Fibroblast of mammary gland (primary cell): Measurements from ENCODE around the gene ZNF358.

Source experiments
- DNase-seq: peaks from one replicate; pipeline ENCODE4 v3.0.0-alpha.2; 2010; ENCODE audit warnings: low read depth
- H3K4me3 ChIP-seq: 2 replicates; pipeline ENCODE4 v1.5.1; 2011; ENCODE audit warnings: low read depth, mild to moderate bottlenecking, low read length, moderate library complexity; ENCODE audit not compliant: control insufficient read depth
- CTCF ChIP-seq: conservative IDR thresholded peaks from 2 replicates; pipeline ENCODE4 v1.5.1; 2011; ENCODE audit warnings: low read depth, low read length, inconsistent platforms; ENCODE audit not compliant: control insufficient read depth, insufficient read depth

The ZNF358 gene

GRCh38 chr19:7549429-7550148 is 33.7 kb downstream of the ZNF358 start:
- TF ChIP-seq CTCF: no peak
- no peak overlapping the region for H3K4me3 ChIP-seq
- no peak for DNase-seq

DNA sequence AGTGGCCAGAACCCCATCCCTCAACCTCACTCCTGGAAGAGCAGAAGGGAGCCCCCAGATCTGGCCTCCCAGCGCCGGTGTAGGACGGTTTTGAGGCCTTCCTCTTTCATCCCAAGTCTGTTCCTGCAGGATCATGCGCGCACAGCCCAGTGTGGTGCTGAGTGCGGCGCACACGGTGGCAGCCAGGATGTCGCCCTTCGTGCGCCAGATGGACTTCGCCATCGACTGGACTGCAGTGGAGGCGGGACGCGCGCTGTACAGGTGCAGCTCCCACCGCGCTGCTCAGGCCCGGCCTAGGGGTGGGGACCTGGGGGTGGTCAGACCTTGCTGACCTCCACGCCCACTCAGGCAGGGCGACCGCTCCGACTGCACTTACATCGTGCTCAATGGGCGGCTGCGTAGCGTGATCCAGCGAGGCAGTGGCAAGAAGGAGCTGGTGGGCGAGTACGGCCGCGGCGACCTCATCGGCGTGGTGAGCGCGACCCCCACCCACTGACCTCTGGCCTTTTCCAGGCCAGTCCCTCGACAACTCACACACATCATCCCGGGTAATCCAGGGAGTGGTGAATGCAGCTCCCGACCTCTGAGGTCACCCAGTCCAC is 34.4 kb downstream of the ZNF358 start:
- TF ChIP-seq CTCF: no peak
- no peak for DNase-seq
- H3K4me3 ChIP-seq: no peak overlapping the region

- peak; percentile 41 for DNase-seq
- H3K4me3 ChIP-seq: no peak overlapping the region
- TF ChIP-seq CTCF: no peak
Measured at GRCh38 chr19:7550987-7551761, 35.3 kb downstream of the ZNF358 start.

DNA sequence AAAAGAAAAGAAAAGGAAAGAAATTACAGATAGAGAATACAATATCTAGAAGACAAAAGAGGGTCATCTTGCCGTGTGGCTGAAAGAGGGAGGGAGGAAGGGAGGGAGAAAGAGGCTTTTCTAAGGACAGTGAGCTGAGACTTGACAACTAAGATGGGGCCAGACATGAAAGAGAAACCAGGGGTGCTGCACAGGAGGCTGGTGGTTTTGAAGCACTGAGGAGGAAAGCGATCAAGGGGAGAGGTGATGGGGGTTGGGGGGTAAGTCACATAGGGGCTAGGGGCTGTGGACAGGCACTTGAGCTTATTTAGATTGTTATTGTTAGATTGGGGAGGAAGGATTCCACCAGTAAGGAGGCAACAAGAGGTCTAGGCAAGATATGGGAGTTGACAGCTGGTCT is 36.9 kb downstream of the ZNF358 start:
- TF ChIP-seq CTCF: no peak
- no peak for DNase-seq
- no peak overlapping the region for H3K4me3 ChIP-seq

GRCh38 chr19:7554565-7554964 is 38.7 kb downstream of the ZNF358 start:
- DNase-seq: no peak
- H3K4me3 ChIP-seq: no peak overlapping the region
- no peak for TF ChIP-seq CTCF

DNA sequence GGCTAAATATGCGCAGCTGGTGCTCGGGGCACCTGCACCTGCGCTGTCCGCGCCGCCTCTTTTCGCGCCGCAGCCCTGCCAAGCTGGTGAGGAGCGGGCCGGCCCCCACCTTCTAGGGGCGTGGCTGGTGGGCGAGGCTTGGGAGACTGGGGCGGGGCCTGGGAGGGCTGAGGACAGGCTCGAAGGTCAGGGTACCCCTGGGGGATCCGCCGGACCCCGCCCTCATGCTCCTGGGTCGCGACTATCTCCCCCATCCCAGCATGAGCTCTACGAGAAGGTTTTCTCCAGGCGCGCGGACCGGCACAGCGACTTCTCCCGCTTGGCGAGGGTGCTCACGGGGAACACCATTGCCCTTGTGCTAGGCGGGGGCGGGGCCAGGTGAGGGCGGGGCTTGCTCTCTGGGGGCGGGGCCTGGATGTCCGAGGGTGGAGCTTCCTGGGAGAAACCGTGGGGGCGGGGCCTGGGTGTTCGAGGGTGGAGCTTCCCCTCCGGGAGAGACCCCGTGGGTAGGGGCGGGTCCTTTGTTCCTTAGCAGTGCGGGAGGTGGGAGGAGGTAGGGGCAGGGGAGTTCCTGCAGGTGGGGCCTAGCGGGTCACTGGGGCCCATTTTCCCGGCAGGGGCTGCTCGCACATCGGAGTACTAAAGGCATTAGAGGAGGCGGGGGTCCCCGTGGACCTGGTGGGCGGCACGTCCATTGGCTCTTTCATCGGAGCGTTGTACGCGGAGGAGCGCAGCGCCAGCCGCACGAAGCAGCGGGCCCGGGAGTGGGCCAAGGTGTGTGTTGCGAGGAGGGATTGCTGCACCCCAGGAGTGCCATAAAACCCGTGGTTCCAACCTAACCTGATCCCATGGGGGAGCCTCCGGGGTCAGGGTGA is 39.3 kb downstream of the ZNF358 start:
- H3K4me3 ChIP-seq: no peak overlapping the region
- DNase-seq: no peak
- no peak for TF ChIP-seq CTCF
